OCI-LY3 (cell line): ENCODE data around the gene RASL11A.

Experiments
- H2AFZ ChIP-seq: fragments of 200-600, 300-600 bp; shearing (Covaris generic); 2 replicates; pipeline ENCODE4 v1.6.0; 2014; ENCODE audit warnings: antibody characterized with exemption, low read depth, low read length
- H3K27ac ChIP-seq: fragments of 200-600, 300-600 bp; sonication (generic); 2 replicates; pipeline ENCODE4 v1.5.1; 2014; ENCODE audit warnings: mild to moderate bottlenecking, low read length, moderate library complexity, mixed read lengths
- H3K27me3 ChIP-seq: fragments of 200-600, 300-600 bp; sonication (generic); 2 replicates; pipeline ENCODE4 v1.6.1; 2014; ENCODE audit warnings: low read depth, low read length, mixed read lengths
- H3K36me3 ChIP-seq: fragments of 200-600, 300-600 bp; sonication (generic); replicated peaks from 2 replicates; pipeline ENCODE3; 2014; ENCODE audit warnings: low read depth, low read length, mixed read lengths
- H3K4me1 ChIP-seq: fragments of 300-600, 200-600 bp; sonication (generic); 2 replicates; pipeline ENCODE4 v1.6.1; 2014; ENCODE audit warnings: low read length, mixed read lengths
- H3K4me2 ChIP-seq: fragments of 200-600, 300-600 bp; sonication (generic); 2 replicates; pipeline ENCODE4 v1.6.1; 2014; ENCODE audit warnings: low read length, mixed read lengths
- H3K4me3 ChIP-seq: fragments of 300-600, 200-600 bp; sonication (generic); 2 replicates; pipeline ENCODE4 v1.5.1; 2014; ENCODE audit warnings: antibody characterized with exemption, mild to moderate bottlenecking, low read length, moderate library complexity
- H3K79me2 ChIP-seq: fragments of 300-600, 200-600 bp; shearing (Covaris generic); 2 replicates; pipeline ENCODE4 v1.6.1; 2014; ENCODE audit warnings: mild to moderate bottlenecking, low read length, mixed read lengths
- H3K9ac ChIP-seq: fragments of 300-600, 200-600 bp; shearing (Covaris generic); 2 replicates; pipeline ENCODE4 v1.6.0; 2014; ENCODE audit warnings: mild to moderate bottlenecking, low read length, moderate library complexity
- H3K9me3 ChIP-seq: fragments of 200-600, 300-600 bp; shearing (Covaris generic); 2 replicates; pipeline ENCODE4 v1.6.1; 2014; ENCODE audit warnings: low read length, mixed read lengths; ENCODE audit not compliant: insufficient read depth
- H4K20me1 ChIP-seq: fragments of 200-600, 300-600 bp; sonication (generic); 2 replicates; pipeline ENCODE4 v1.6.1; 2016; ENCODE audit warnings: low read length, mixed read lengths; ENCODE audit not compliant: insufficient read depth
- EZH2phosphoT487 ChIP-seq: fragments of 200-600 bp; shearing (Covaris generic); IDR thresholded peaks from 2 replicates; pipeline ENCODE4 v1.6.1; 2018; ENCODE audit warnings: antibody characterized with exemption, mixed run types, low read depth
- TF ChIP-seq, protein P1 (sequence below): fragments of 200-600, 300-600 bp; sonication (generic); IDR thresholded peaks from 2 replicates; pipeline ENCODE4 v1.5.1; 2014; ENCODE audit warnings: antibody characterized with exemption, low read length, low read depth

The RASL11A gene

GRCh38 chr13:27261396-27261795, 9.2 kb upstream of the RASL11A start:
- Histone ChIP-seq H3K79me2 (peaks cover 30% of the 10 kb centered on the region), H3K27ac (peak overlapping the region; percentile 49; the same call in 1 of the 2 replicates), H3K4me2 (no peak overlapping the region), H3K4me3 (no peak overlapping the region), H2AFZ (no peak overlapping the region), H3K9ac (no peak overlapping the region), H3K36me3 (peaks cover 48% of the 10 kb centered on the region), H3K9me3 (no peaks in the 10 kb centered on the region), H3K4me1 (peaks cover 35% of the 10 kb centered on the region), H3K27me3 (no peaks in the 10 kb centered on the region), H4K20me1 (peaks cover 41% of the 10 kb centered on the region)
- TF ChIP-seq, protein P1, sequence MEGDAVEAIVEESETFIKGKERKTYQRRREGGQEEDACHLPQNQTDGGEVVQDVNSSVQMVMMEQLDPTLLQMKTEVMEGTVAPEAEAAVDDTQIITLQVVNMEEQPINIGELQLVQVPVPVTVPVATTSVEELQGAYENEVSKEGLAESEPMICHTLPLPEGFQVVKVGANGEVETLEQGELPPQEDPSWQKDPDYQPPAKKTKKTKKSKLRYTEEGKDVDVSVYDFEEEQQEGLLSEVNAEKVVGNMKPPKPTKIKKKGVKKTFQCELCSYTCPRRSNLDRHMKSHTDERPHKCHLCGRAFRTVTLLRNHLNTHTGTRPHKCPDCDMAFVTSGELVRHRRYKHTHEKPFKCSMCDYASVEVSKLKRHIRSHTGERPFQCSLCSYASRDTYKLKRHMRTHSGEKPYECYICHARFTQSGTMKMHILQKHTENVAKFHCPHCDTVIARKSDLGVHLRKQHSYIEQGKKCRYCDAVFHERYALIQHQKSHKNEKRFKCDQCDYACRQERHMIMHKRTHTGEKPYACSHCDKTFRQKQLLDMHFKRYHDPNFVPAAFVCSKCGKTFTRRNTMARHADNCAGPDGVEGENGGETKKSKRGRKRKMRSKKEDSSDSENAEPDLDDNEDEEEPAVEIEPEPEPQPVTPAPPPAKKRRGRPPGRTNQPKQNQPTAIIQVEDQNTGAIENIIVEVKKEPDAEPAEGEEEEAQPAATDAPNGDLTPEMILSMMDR, result no peak
- TF ChIP-seq EZH2phosphoT487, result no peak

GRCh38 chr13:27263438-27263837, 7.2 kb upstream of the RASL11A start:
- Histone ChIP-seq H3K27ac (no peak overlapping the region), H3K79me2 (peaks cover 11% of the 10 kb centered on the region), H4K20me1 (peaks cover 29% of the 10 kb centered on the region), H3K9me3 (no peaks in the 10 kb centered on the region), H3K27me3 (no peaks in the 10 kb centered on the region), H3K36me3 (peaks cover 33% of the 10 kb centered on the region), H3K4me1 (peaks cover 22% of the 10 kb centered on the region), H3K9ac (no peak overlapping the region), H3K4me2 (no peak overlapping the region), H3K4me3 (no peak overlapping the region), H2AFZ (no peak overlapping the region)
- no peak for TF ChIP-seq EZH2phosphoT487
- TF ChIP-seq, protein P1, result no peak

GRCh38 chr13:27264181-27264580, 6.4 kb upstream of the RASL11A start:
- no peak overlapping the region for H2AFZ ChIP-seq
- H3K27ac ChIP-seq, result no peak overlapping the region
- no peak overlapping the region for H3K4me3 ChIP-seq
- H3K79me2 ChIP-seq, result peaks cover 4% of the 10 kb centered on the region; the same call in 1 of the 2 replicates
- peaks cover 21% of the 10 kb centered on the region for H4K20me1 ChIP-seq
- no peaks in the 10 kb centered on the region for H3K9me3 ChIP-seq
- H3K4me2 ChIP-seq, result no peak overlapping the region
- H3K4me1 ChIP-seq, result peaks cover 14% of the 10 kb centered on the region
- H3K36me3 ChIP-seq, result peaks cover 26% of the 10 kb centered on the region
- H3K27me3 ChIP-seq, result no peaks in the 10 kb centered on the region
- TF ChIP-seq, protein P1, result no peak
- TF ChIP-seq EZH2phosphoT487, result no peak
- H3K9ac ChIP-seq, result no peak overlapping the region

GRCh38 chr13:27264648-27265047, 6.0 kb upstream of the RASL11A start:
- H3K27me3 ChIP-seq, result no peaks in the 10 kb centered on the region
- no peaks in the 10 kb centered on the region; the same call in 1 of the 2 replicates for H3K79me2 ChIP-seq
- TF ChIP-seq, protein P1, result no peak
- TF ChIP-seq EZH2phosphoT487, result no peak
- no peak overlapping the region for H3K27ac ChIP-seq
- no peak overlapping the region for H3K4me3 ChIP-seq
- H3K4me1 ChIP-seq, result peaks cover 9% of the 10 kb centered on the region
- no peak overlapping the region for H2AFZ ChIP-seq
- no peak overlapping the region for H3K4me2 ChIP-seq
- H3K36me3 ChIP-seq, result peaks cover 23% of the 10 kb centered on the region
- no peak overlapping the region for H3K9ac ChIP-seq
- peaks cover 17% of the 10 kb centered on the region for H4K20me1 ChIP-seq
- no peaks in the 10 kb centered on the region for H3K9me3 ChIP-seq
